Endothelial cell (in vitro differentiated cells): Measurements from ENCODE around the gene LHFPL5. TPM values are rescaled to one million over a fixed set of nuclear protein-coding genes. Genes with fewer than 3 reads are reported as not detected.

Experiments
- DNase-seq: peaks from one replicate; pipeline ENCODE4 v3.0.0; 2021; ENCODE audit warnings: low spot score
- H3K27ac Mint-ChIP-seq: one replicate; pipeline ENCODE4 v1.8.0; 2021; ENCODE audit warnings: mixed read lengths, inconsistent platforms; ENCODE audit not compliant: unreplicated experiment
- H3K27me3 Mint-ChIP-seq: one replicate; pipeline ENCODE4 v1.8.0; 2021; ENCODE audit warnings: mild to moderate bottlenecking, moderate library complexity, mixed read lengths, inconsistent platforms; ENCODE audit not compliant: unreplicated experiment
- H3K36me3 Mint-ChIP-seq: one replicate; pipeline ENCODE4 v1.8.0; 2021; ENCODE audit warnings: mild to moderate bottlenecking, low read depth, mixed read lengths, inconsistent platforms; ENCODE audit not compliant: unreplicated experiment
- H3K4me1 Mint-ChIP-seq: one replicate; pipeline ENCODE4 v1.8.0; 2021; ENCODE audit warnings: mild to moderate bottlenecking, mixed read lengths, inconsistent platforms; ENCODE audit not compliant: unreplicated experiment
- H3K4me3 Mint-ChIP-seq: one replicate; pipeline ENCODE4 v1.8.0; 2021; ENCODE audit warnings: mild to moderate bottlenecking, mixed read lengths, inconsistent platforms; ENCODE audit not compliant: unreplicated experiment
- H3K9me3 Mint-ChIP-seq: one replicate; pipeline ENCODE4 v1.8.0; 2021; ENCODE audit warnings: mixed read lengths, inconsistent platforms; ENCODE audit not compliant: unreplicated experiment
- CTCF ChIP-seq: fragments of 200-600 bp; sonication (generic); IDR thresholded peaks from one replicate; pipeline ENCODE4 v1.5.0; 2021; ENCODE audit warnings: antibody characterized with exemption; ENCODE audit not compliant: unreplicated experiment
- total RNA-seq: library from RNA; stranded (reverse); fragmentation: NEBNext Ultra II Directional; extraction: Animal tissue kit (Norgen Biotek cat#: 25700); gene quantifications from one replicate; pipeline ENCODE4 v1.2.1, GENCODE V29; 2021; ENCODE audit not compliant: unreplicated experiment

The LHFPL5 gene
- total RNA-seq, 1 donor from 2014 or later = not detected

GRCh38 chr6:35784200-35784599 is 21.0 kb upstream of the LHFPL5 start:
- Mint-ChIP-seq H3K27ac (no peak overlapping the region), H3K4me1 (no peaks in the 10 kb centered on the region), H3K4me3 (no peak overlapping the region), H3K9me3 (no peaks in the 10 kb centered on the region), H3K27me3 (no peaks in the 10 kb centered on the region), H3K36me3 (no peaks in the 10 kb centered on the region)
- no peak for TF ChIP-seq CTCF
- DNase-seq = no peak

GRCh38 chr6:35786272-35786671 is 18.9 kb upstream of the LHFPL5 start:
- H3K4me3 Mint-ChIP-seq = no peak overlapping the region
- no peak overlapping the region for H3K27ac Mint-ChIP-seq
- H3K9me3 Mint-ChIP-seq = no peaks in the 10 kb centered on the region
- no peak for DNase-seq
- TF ChIP-seq CTCF = no peak
- H3K27me3 Mint-ChIP-seq = peaks cover 3% of the 10 kb centered on the region
- no peaks in the 10 kb centered on the region for H3K36me3 Mint-ChIP-seq
- no peaks in the 10 kb centered on the region for H3K4me1 Mint-ChIP-seq

GRCh38 chr6:35786810-35787209 is 18.3 kb upstream of the LHFPL5 start:
- no peaks in the 10 kb centered on the region for H3K36me3 Mint-ChIP-seq
- no peaks in the 10 kb centered on the region for H3K4me1 Mint-ChIP-seq
- TF ChIP-seq CTCF = no peak
- H3K4me3 Mint-ChIP-seq = no peak overlapping the region
- DNase-seq = no peak
- no peaks in the 10 kb centered on the region for H3K9me3 Mint-ChIP-seq
- peaks cover 3% of the 10 kb centered on the region for H3K27me3 Mint-ChIP-seq
- H3K27ac Mint-ChIP-seq = no peak overlapping the region

GRCh38 chr6:35787266-35788218 is 17.6 kb upstream of the LHFPL5 start:
- Mint-ChIP-seq H3K4me1 (no peaks in the 10 kb centered on the region), H3K4me3 (no peak overlapping the region)
- TF ChIP-seq CTCF = no peak

GRCh38 chr6:35788423-35788982 is 16.6 kb upstream of the LHFPL5 start:
- Mint-ChIP-seq H3K4me3 (no peak overlapping the region), H3K9me3 (no peaks in the 10 kb centered on the region), H3K4me1 (no peaks in the 10 kb centered on the region), H3K27me3 (peaks cover 5% of the 10 kb centered on the region), H3K36me3 (no peaks in the 10 kb centered on the region), H3K27ac (no peak overlapping the region)
- no peak for DNase-seq
- no peak for TF ChIP-seq CTCF

More at GRCh38 chr6:35787266-35788218, 17.6 kb upstream of the LHFPL5 start:
- Mint-ChIP-seq H3K27ac (no peak overlapping the region), H3K36me3 (no peaks in the 10 kb centered on the region), H3K27me3 (peaks cover 5% of the 10 kb centered on the region), H3K9me3 (no peaks in the 10 kb centered on the region)
- no peak for DNase-seq
